Stimulated activated CD8-positive, alpha-beta memory T cell treated with anti-CD3 and anti-CD28 coated beads, Interleukin-15, amount 100 ng/mL, for 1 hour (primary cell): ENCODE data around the gene INPP5K.
"Not testable (repeated sequence)": the region's sequence is repeated elsewhere in the genome, so short reads cannot be mapped to it uniquely, and the experiment has no call there.

Source experiments
- DNase-seq: peaks from one replicate; pipeline ENCODE4 v3.0.0-alpha.2; 2020; ENCODE audit warnings: low read depth

Gene INPP5K

GRCh38 chr17:1546292-1546922 is 30.0 kb upstream of the INPP5K start:
- DNase-seq: no peak

- no peak for DNase-seq
These were observed 29.2 kb upstream of the INPP5K start for GRCh38 chr17:1545618-1546017.

- no peak for DNase-seq
These were observed 25.9 kb upstream of the INPP5K start for GRCh38 chr17:1542316-1542715.

DNA sequence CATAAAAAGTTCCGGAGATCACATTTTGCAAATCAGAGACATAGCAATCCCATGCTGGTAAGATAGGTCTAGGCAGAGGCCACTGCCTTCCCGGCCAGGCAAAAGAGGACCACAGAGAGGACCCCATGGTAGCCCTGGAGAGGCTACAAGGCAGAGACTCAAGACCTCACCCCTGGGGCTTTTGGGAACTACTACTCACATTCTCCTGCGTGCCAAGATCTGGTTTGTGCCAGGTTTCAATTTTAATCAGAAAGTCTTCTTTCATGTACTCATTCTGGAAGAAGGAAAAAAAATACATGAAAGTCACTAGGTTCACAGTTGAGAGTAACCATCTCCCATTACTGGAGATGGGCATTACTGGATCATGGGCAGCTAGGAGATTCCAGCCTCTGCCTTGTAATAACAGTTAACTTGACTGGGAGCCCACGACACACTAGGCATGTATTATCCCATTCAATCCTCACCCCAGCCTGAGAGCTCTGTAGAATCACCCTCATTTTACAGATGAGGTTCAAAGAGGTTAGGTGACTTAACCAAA is 25.0 kb upstream of the INPP5K start:
- DNase-seq: no peak

- no peak for DNase-seq
These were observed 23.4 kb upstream of the INPP5K start for GRCh38 chr17:1539811-1540210.

GRCh38 chr17:1535737-1536136 is 19.3 kb upstream of the INPP5K start:
- DNase-seq: no peak

DNA sequence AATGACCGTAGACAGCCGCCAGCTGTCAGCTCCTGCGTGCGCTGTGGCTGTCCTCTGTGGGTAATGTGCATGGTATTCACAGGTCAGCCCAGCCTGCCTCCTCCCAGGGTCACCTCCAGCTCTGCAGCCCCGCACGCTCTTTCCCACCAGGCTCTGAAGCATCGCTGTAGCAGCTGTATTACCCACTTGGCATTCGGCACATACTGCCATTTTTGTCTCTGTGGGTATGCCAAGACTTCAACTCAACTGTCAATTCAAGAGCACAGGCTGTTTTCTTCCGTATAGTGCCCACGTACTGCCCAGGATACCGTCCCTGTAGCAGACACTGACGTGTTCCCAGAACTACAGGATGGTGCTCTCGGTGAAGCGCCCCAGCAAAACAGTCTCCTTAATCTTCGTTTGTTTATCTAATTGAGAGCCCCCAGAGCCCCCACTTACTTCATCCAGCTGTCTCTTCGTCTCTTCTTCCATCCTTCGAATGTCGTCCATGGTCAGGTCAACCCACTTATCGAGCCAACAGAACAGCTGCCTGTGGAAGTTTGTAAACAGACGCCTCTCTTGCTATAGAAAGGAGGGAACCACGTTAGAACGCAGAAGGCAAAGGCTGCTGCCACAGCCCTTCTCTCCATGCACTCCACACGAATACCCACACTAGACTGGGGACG is 17.4 kb upstream of the INPP5K start:
- DNase-seq: no peak

DNA sequence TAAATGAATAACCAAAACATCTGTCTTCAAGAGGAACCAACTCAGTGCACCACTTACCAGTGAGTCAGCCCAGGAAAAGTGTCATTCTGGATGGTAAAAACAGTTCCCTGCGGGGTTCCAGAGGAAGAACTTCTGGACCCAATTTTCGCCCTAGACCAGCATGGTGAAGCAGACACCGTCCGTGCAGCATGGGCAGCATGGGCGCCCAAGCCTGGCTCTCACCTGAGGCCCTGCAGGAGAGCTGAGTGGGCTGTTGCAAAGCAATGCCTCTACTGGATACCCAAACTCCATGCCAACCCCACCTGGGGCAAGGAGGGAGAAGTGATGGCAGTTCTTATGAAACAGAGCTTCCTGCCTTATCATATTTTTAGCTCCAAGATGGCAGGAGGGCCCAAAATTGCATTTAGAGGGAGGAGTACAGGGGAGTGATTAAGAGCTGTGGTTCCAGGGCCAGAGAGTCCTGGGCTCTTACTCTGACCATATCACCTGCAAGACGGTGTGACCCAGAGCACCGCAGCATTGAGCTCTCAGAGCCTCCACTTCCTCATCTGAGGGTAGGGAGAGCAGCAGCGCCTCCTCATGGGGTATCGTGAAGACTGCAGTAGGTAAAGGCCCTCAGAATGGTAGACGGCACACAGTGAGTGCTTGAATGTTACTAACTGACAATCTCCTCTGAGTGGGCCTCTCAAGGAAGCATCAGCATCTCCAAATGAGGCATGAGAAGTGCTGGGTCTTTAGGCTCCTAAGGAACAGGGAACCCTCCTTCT is 16.6 kb upstream of the INPP5K start:
- DNase-seq: no peak

DNA sequence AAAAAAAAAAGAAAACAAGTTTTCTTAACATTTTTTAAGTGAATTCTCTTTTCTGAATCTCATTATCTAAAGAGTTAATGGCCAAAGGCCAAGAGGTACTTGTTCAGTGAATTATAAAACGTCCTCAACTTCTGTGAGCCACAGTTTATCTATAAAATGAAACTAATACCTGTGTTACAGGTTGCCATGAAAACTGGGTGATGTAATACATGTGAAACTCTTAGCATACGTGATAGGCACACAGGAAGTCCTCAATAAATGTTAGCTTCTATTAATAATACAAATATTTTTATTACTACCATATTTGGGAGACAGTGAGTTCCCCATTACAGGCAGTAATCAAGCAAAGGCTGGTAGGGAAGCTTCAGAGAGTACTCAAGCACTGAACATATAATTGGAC is 13.5 kb upstream of the INPP5K start:
- DNase-seq: no peak

DNA sequence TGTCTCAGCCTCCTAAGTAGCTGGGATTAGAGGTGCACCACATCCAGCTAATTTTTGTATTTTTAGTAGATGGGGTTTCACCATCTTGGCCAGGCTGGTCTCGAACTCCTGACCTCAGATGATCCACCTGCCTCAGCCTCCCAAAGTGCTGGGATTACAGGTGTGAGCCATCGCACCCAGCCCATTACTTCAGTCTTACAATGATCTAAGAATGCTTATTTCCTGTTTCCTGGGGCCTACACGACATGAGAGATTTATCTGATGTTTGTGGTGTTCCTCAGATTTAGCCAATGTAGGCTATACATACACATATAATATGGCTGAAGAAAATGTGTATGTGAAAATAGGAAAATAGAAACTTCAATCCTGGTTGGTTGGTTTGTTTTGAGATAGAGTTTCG is 10.5 kb upstream of the INPP5K start:
- DNase-seq: not testable (repeated sequence)

DNA sequence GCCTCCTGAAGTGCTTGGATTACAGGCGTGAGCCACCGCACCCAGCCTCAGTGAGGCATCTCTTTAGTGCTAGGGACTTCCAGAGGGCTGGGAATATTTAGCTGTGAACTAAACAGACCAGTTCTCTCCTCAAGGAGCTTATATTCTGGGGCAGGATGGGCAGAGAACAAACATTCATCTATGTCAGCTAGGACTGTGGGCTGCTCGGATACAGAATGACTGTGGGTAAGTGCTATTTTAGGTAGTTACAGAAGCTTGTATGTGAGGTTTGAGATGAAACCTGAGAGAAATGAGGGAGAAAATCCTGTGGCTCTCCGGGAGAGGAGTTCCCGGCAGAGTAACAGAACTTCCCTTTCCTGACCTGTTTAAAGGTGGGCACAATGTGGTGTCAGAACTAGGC is 6.2 kb upstream of the INPP5K start:
- no peak for DNase-seq

DNA sequence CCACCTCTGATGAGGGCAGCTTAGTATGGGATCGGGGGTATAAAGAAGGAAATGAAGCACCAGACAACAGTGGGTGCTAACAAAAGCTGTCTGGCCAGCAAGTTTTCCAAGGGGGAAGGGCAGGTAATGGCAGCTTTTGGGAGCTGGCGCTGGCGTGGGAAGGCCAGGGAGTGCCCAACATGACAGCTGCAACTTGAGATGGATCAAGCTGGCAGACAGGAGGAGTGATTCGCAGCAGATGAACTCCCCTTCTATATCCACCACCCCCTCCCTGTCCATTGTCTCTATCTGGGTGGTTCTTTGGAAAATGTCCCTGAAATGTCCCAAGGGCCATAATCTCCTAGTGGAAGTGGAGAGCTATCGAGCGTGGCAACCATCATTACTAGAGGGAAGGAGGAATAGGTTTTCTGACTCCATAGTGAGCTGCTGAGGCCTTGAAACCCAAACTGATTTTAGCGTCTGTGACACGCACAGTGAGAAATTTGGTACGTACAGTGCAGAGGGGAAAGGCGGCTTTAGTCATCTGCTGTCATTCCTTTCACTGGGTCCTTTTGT is 4.8 kb upstream of the INPP5K start:
- no peak for DNase-seq

DNA sequence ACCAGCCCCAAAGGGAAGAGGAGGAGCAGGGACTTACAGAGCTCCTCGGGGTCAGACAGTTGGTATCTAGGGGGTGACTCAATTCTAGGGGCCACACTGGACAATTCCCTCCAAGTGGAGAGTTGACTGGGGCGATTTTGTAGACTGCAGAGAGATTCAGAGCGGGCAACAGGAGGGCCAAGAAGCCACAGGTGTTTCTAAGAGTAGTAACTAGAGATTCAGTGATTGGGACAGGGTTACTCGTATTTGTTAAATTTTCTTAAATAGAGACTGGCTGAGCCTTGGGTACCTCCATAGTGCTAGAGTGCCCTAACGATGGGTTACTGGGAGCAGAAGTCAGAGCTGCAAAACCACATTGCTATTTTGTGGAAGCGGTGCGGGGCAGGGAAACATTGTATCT is 3.3 kb upstream of the INPP5K start:
- no peak for DNase-seq

- no peak for DNase-seq
These were observed 2.0 kb upstream of the INPP5K start for GRCh38 chr17:1518410-1518809.

GRCh38 chr17:1515640-1516387 is 598 bp downstream of the INPP5K start:
- DNase-seq: peak; percentile 23

DNA sequence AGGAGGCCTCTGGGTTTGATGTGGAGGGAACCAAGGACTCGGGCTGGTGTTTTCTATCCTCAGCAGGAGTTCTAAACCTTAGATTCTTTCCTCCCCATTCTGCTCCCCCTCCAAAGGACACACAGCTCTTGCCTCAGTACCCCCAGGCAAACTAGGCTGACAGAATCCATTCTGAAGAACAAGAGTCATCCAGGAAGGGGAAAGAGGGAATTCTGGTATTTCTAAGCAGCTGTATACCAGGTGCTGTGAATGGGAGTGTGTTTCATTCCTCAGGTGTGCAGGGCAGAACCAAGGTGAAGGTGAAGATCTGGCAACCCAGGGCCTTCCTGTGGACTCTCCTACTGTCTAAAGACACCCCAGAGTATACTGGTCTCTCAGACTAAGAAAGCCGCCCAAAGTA is 4.1 kb downstream of the INPP5K start:
- DNase-seq: no peak

DNA sequence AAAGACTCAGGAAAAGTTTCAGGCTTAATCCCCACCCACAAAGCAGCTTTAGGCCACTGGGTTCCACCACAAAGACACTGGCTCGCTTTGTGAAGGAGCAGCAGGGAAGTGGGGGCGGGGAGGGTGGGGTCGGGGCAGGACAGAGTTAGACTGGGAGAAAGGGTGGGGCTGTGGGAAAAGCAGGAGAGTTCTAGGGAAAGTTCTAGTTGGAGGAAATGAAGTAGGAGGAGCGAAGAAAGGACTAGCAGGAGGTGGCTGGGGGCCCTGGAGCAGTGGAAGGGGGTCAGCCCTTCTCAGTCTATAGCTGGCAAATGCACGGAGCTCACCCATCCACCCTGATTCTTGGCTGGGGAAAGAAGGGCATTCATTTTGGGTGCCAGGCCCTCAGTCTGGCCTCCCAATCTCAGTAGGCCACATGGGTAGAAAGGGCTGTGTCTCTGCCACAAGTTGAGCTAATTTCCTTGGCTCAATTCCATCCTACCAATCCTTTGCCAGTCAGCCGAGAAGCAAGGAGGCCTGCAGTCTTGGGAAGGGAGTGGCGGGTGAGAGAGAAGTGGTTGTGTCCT is 4.6 kb downstream of the INPP5K start:
- DNase-seq: no peak

- no peak for DNase-seq
These were observed 5.1 kb downstream of the INPP5K start for GRCh38 chr17:1511290-1511689.

- DNase-seq: no peak
These were observed 7.0 kb downstream of the INPP5K start for GRCh38 chr17:1509290-1509881.

DNA sequence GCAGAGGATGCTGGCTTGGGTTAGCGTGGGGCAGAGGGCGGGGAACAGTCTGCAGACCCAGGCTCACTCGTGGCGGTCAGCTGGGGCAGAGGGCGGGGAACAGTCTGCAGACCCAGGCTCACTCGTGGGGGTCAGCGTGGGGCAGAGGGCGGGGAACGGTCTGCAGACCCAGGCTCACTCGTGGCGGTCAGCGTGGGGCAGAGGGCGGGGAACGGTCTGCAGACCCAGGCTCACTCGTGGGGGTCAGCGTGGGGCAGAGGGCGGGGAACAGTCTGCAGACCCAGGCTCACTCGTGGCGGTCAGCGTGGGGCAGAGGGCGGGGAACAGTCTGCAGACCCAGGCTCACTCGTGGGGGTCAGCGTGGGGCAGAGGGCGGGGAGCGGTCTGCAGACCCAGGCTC is 7.7 kb downstream of the INPP5K start:
- not testable (repeated sequence) for DNase-seq

DNA sequence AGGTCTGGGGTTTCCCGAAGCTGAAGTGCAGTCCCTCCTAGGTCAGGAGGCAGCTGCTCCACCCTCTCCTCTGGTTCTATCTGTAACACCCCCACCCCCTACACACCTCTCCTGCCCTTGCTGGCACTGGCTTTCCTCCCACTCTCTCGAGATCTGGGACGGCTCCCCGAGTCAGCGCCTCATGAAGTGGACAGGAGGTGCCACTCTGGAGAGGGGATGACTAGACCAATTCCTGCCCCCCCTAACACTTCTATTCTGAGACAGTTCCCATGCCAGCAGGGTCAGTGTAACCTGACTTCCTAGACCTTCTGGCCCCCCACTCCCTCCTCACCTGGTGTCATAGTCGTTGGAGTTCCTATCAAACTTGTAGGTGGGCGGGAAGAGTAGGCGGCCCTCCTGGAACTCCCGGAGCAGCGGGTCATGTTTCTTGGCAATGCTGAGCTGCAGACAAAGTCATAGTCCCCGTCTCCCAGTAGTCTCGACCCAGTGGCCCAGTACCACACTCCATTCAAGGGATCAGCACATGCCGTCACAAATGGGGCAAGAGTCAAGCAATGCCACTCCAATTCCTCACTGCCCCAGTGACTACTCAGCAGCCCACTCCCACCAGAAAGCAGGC is 9.7 kb downstream of the INPP5K start:
- DNase-seq: no peak
